NCI-H345 (cell line): ENCODE data around the gene TNNT1.
A peak's percentile ranks its signal among the peaks of the same experiment; 100 is the strongest.
"Not testable (repeated sequence)": the region's sequence is repeated elsewhere in the genome, so short reads cannot be mapped to it uniquely, and the experiment has no call there.

Experiments used
- DNase-seq: peaks from one replicate; lab custom pipeline; 2025; lab: John Stamatoyannopoulos, UW

The TNNT1 gene, protein sequence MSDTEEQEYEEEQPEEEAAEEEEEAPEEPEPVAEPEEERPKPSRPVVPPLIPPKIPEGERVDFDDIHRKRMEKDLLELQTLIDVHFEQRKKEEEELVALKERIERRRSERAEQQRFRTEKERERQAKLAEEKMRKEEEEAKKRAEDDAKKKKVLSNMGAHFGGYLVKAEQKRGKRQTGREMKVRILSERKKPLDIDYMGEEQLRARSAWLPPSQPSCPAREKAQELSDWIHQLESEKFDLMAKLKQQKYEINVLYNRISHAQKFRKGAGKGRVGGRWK

DNA sequence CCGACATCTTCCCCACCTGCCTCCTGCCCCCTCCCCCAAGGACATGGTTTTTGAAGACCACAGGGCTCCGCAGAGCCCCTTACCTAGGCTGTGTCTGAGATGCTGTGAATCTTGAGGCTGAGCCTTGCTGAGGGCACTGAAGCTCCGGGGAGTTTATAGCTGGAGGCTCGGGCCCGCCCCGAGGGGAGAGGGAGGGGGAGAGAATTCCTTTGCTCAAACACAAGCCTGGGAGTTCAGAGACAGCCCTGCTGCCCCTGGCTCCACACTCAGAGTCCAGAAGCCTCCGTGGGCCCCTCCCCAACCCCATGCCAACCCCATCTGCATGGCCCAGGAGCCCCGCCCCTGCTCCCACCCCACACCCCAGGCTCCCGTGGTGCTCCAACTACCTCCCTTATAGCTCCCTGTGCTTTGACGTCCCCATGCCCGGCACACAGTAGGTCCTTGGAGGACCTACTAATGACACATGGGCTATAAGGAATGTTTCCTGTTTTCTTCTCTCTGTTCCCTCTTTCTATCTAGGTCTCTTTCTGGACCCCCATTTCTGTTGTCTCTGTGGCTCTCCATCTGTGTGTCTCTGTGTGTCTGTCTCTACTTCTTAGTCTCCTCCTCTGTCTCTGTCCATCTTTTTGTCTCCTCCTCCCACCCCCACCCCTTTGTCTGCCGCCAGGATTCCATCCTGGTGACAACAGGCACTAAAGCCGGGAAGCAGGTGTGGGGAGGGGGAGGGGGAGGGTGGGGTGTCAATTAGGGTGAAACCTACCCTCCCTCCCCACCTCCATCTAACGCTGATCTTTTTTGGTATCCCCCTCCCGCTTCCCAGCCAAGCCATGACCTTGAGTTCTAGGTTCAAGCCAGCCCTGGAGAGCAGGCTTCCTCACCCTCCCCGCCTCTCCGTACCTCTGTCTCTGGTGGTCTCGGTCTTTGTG, at the start of gene TNNT1:
TNNT1 (minus strand) TSS at position 129 of the 926 bp plus-strand sequence. CDS start 2,049 bp downstream, outside the sequence.
- no peak for DNase-seq

GRCh38 chr19:55198651-55199050, 49.6 kb upstream of the TNNT1 start:
- no peak for DNase-seq

DNA sequence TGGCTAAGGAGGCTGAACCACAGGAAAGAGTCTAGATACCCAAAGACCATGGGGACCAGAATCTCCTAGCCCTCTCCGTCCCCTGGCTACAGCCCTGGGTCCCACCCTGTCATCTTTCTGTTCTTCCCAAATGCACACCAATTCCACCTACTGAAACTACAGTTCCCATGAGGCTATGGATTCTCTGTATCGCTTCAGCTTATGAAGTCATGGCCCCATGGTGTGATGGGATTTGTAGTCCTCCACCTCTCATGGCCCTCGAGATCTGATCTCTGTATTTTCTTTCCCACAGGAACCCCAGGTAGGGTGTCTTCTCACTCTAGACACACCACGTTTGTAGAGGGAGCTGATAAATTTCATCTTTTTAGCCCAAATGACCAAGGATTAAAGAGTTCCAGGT, 48.5 kb upstream of the TNNT1 start:
- no peak for DNase-seq

DNA sequence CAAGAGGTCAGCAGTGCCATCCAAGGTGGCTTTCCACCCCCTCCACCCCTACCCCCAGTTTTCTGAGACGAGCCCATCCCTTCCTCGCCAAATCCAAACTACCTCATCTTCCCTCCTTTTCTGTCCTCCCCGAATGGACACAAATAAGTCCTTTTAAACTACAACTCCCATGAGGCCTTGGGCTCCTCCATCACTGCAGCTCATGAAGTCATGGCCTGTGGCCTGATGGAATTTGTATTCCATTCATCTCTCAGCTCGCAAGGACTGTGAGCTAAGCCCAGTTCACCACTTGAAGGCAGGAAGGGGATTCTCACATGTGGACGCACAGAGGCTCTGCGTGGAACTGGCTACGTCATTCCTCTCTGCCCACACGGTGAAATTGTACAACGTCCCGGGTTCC, 47.8 kb upstream of the TNNT1 start:
- DNase-seq: no peak

DNA sequence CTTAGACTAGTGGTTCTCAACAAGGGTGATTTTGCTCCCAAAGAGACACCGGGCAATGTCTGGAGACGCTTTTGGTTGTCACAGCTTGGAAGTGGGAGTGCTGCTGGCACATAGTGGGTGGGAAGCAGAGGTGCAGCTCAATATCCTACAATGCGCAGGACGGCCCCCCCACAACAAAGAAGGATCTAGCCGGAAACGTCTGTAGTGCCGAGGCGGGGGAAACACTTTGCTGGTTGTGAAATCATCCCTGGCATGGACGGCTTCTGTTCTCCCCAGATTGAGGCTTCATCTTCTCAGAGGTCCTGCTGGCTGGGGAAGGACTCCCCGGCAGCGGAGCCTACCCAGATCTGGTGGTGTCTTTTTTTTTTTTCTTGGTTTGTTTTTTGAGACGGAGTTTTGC, 44.5 kb upstream of the TNNT1 start:
- no peak for DNase-seq

GRCh38 chr19:55189403-55189835, 40.4 kb upstream of the TNNT1 start:
- no peak for DNase-seq

DNA sequence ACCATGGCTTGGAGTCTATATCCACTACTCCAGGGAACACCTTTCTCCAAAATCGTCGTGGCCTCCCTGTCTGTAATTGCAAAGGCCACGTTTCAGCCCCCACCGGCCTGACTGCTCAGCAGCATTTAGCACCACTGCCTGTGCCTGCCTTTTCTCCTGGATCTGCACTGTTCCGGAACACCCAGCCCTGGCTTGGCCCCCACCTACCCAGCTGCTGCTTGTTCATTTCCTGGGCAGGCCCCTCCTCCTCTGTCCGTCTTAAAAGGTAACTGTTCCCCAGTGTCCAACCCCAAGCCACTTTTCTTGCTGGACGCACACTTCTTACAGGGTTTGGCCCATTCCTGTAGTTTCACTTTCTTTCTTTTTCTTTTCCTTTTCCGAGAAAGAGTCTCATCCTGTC, 39.6 kb upstream of the TNNT1 start:
- no peak for DNase-seq

GRCh38 chr19:55186080-55186479, 37.1 kb upstream of the TNNT1 start:
- no peak for DNase-seq

DNA sequence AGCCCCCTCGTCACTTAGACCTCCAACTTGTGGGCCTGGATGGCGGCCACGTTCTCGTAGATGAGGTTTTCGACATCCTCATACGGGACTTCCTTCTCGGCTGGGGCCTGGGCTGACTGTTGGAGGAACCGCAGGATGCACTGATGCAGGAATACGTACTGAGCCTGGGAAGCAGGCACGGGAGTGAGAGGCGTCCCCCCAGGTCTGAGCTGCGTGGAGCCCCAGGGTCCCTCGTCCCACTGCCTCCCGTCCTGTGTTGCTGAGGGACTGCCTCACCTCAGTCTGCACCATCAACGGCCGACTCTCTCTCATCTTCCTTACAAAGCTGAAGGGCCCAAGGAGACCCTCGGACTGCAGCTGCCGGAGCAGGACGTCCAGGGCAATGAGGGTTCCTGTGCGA, 32.7 kb upstream of the TNNT1 start:
- DNase-seq: no peak

GRCh38 chr19:55179606-55180484, 30.8 kb upstream of the TNNT1 start, which contains the start of gene SYT5:
TSS of gene SYT5 (minus strand) at chr19:55180289. CDS start at chr19:55179041, 1,248 bp downstream.
- DNase-seq: peak; percentile 23

DNA sequence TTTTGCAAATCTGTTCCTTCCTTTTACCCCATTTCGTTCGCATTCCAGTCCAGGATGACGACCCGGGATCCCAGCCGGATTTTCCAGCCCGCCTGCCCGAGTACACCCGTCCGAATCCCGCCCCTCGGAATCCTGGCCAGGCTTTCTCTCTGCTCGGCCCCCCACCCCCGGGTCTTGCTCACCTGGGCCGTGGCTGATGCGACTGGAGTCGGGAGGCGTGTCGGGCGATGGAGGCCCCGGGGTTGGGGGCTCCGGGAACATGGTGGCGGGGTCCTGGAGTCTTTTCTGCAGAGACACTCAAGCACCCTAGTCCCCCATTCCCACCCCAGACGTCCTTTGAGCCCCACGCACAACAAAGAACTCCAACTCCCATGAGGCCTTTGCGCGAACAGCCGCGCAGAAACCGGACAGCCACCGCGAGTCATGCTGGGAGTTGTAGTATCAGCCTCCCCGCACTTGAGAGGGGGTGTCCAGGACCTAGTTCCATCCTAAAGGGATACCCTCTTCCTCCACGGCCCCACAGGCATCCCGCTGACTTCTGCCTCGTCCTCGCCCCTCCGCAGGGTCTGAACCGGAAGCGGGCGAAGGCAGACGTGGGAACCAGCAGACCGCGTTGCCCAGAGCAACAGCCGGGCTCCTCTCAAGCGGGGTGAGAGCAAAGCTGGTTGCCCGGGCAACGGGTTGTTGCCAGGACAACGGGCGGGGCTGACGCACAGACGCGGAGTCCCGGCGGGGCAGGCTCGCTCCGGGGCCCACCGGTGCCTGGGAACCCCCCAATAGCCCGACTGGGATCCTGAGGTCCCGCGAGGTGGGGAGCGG, 30.0 kb upstream of the TNNT1 start:
- DNase-seq: peak; percentile 92

DNA sequence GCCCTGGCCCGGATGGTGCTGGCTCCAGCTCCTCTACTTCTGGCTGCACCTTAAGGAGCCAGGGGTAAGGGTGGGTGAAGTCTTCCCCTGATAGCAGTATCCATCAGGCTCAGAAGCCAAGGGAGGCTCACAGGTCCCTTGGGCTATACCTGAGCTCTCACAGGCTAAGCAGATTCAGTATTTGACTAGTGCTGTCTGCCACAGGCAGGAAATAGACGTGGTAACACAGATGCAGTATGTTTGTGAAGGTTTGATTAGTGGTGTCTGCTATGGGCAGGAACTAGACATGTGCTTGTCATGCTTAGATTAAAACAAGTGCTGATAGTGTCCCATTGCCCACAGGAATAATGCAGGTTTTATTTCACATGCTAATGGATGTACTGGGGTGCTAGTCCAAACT, 27.1 kb upstream of the TNNT1 start:
- DNase-seq: no peak

DNA sequence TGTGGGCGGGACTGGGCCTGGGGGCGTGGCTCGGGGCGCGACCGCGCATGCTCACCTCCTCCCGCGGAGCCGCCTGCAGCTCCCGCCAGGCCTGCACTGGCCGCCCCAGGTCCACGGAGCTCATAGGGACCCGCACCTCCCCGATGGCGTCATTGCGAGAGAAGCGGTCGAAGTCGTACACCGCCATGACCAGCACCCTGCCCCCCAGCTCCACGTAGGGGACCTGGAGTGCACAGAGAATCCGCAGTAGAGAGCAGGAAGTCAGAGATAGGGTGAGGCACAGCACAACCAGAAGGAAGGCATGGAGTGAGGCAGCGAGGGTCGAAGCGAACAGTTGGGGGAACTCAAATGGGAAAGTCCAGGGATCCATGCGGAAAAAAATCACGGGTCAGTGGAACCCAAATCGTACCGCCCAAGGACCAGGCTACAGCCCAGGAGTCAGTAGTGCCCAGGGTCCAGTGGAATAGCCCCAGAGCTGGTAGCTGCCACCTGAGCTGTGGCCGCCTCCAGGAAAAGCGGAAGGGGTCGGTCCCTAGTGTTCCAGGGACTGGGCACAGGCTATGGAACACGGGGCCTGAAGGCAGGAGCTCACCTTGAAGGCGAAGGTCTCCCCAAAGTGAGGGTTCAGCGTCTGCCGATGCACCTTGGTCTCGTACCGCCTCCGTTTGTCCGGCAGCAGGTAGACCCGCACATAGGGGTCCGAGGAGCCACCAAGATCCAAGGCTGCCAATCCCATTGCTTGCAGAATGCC, 26.3 kb upstream of the TNNT1 start:
- DNase-seq: no peak

GRCh38 chr19:55174425-55175116, 25.6 kb upstream of the TNNT1 start:
- DNase-seq: no peak

DNA sequence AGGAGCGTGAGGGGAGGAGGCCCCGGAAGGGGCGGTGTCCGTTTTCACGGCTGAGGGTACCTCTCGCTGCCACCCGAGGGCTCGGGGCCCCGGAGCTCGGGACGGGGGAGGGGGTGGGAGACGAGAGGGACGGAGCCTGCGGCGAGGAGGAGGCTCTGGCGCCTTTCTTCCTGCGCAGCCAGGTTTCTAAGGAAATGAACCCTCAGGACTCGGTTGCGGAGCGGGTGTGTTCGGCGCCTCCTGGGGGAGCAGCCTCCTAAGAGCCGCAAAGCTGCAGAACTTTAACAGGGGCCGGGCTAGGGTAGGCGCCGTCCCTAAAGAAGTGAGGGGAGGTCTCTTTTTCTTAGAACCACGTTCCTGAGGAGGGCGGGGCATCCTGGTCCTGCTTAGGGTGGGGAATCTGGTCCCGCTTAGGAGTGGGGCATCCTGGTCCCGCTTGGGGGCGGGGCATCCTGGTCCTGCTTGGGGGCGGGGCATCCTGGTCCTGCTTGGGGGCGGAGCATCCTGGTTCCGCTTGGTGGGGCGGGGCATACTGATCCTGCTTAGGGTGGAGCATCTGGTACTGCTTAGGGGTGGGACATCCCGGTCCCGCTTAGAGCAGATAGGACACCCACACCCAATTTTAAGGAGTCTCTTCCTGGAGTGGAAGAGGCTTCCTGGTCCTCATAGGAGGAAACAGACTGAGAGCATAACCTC, 24.9 kb upstream of the TNNT1 start:
- no peak for DNase-seq

DNA sequence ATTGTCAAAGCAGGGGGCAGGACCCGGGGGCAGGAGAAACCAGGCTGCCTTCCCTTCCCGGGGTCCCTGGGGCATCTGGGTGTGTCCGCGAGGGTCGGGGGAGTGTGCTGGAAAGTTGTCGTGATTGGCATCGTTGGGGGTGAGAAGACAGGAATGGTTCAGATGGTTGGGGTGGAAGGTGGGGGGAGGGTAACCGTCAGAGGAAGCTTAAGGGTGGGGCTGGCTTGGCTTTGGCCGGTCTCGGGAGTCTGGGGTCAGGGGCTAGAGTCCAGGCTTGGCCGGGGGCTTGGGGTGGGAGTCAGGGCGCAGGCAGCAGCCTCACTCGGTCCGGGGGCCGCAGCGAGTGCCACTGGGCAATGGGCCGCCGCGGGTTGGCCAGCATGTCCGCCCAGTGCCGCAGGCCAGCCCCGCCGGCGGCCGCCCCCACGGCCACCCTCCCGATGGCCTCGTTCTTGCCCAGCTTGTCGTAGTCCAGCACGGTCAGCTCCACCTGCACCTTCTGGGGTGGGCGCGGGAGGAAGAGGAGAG, 24.2 kb upstream of the TNNT1 start:
- DNase-seq: no peak

- DNase-seq: no peak
Measured at GRCh38 chr19:55172741-55173140, 23.7 kb upstream of the TNNT1 start.

- DNase-seq: not testable (repeated sequence)
Measured at GRCh38 chr19:55172318-55172717, 23.3 kb upstream of the TNNT1 start.

DNA sequence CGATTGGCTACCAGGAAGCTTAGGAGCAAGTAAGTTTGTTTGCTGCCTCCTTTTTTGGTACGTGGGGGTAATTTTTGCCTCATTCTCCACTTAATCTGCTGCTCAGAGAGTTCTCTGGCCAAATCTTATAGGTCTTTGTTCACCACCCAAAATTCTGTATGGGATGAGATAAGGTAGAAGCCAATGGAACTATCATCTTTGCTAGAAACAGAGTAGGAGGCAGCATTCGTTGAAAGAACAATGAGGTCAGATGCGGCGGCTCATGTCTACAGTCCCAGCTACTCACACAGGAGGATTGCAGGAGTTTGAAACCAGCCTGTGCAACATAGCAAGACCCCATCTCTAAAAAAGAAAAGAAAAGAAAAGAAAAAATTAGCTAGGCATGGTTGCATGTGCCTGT, 22.4 kb upstream of the TNNT1 start:
- no peak for DNase-seq
